NCI-H1048 (cell line): Measurements from ENCODE around the gene HAGH.

Experiments used
- DNase-seq: peaks from one replicate; lab custom pipeline; 2025; lab: John Stamatoyannopoulos, UW

Gene HAGH

DNA sequence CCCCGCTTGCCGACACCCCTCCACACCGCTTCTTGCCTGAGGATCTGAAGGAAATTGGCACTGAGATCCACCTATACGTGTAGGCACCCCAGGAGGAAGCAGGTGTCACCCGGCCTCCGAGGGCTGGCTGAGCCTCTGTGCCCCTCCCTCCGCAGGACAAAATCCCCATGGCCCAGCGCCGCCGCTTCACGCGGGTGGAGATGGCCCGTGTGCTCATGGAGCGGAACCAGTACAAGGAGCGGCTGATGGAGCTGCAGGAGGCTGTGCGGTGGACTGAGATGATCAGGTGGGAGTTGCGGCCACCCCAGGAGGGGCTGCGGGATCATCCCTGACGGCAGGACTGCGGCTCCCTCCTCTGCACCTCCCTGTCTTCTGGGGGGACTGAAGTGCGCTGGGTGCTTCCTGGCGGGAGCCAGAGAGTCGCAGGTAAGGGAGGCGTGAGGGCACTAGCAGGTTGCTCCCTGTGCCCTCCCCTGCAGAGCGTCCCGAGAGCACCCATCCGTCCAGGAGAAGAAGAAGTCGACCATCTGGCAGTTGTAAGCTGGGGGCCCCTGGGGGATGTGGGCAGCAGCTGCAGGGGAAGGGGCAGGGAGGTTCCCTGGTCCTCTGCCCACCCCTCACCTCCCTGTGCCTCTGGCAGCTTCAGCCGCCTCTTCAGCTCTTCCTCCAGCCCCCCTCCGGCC lies 64.3 kb downstream of the HAGH start:
- no peak for DNase-seq

DNA sequence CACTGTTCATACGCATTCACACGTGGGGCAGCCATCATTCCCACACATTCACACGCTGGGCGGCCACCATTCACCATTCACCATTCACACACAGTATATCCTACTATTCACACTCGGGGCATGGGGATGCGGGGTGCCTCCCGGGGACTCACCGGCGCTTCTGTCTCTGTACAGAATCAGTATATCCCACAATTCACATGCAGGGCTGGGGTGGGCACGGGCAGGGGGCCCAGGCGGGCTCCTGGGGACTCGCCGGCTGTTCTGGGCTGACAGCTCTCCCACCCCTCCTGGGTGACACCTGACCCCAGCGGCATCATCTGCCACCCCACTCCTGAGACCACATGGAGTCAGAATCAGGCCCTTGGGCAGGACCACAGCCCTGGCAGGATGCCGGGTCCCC lies 64.9 kb downstream of the HAGH start:
- no peak for DNase-seq

DNA sequence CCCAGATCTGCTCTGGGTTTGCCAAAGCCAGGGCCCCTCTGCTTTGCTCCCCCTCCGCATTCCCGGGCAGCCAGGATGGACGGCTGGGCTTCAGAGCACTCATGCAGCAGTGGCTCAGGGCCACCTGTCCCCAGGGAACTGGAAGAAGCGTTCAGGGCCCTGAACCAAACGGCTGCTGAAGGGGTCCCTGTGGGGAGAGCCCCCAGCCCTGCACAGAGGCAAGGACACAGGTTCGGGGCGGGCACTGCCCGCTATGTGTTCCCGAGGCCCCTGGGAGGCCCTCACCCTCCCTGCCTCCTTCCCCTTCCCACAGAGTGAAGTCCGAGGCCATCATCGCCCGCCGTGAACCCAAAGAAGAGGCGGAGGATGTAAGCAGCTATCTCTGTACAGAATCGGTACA lies 65.7 kb downstream of the HAGH start:
- DNase-seq, result no peak

DNA sequence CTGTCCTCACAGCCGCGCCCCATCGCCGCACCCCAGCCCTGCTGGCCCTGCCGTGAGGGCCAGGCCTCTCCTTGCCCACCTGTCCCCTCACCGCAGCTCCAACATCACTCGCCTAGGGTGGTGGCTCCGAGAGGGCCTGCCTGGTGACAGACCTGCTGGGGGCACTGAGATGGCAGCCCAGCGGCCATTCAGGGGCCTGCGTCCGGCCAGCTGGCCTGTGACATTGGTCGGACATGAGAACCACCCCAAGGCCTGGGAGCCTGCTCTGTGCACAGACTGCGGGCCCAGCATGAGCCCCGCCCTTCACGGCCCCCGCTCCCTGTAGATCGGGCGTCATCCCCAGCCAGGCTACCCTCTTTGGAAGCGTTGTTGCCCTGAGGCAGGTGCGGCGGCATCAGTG lies 67.1 kb downstream of the HAGH start:
- DNase-seq, result no peak

DNA sequence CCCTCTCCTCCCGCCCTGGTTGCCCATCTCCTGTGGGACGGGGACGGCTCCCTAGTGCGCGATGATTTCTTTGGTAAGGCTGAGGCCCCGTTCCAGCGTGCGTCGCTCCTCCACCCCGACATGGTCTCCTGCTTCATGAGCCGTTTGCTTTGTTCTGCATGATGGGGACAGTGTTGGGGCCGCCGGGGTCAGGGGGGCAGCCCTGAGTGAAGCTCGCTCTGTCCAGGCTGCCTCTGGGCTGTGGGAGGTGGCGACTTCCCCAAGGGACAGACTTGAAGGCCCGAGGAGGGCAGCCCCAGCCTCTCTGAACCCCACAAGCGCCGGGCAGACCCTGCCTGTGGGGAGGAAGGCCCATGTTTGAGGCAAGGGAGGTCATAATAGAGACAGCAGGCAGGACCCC lies 67.7 kb downstream of the HAGH start:
- DNase-seq, result no peak

DNA sequence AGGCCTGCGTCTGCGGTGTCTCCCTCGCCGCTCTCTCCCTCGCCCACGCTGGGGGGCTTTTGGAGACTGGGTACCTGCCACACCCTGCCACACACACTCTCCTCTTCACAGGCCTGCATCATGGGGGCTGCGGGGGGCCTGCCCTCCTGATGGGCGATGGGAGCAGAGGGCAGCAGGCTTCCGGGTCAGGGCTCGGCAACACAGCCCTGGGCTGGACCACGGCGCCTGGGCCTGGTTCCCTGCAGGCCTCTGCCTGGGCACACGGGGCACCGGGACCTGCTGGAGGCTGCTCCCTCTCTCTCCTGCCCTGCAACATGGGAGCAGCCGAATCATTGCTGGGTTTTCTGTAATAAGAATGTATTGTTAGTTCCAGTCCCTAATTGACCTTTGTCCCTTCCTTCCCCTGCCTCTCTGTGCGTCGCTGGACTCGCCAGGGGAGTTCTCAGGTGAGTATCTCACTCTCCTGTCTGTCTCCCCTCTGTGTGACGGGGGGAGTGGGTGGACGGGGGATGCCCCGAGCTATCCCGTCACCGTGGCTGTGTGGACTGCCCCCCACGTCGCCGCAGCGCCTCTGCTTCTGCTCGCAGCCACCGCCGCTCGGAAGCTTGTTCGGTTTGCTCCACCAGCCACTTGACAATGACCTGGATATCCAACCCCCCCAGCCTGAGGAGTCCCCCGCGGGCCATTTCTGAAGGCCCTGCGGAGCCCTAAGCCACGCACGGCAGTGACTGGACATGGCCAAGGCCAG lies 68.7 kb downstream of the HAGH start:
- DNase-seq, result no peak
